H9 (cell line): ENCODE data around the gene MTFR2. TPM values are rescaled to one million over a fixed set of nuclear protein-coding genes. Genes with fewer than 3 reads are reported as not detected.

Source experiments
- DNase-seq: peaks from one replicate; pipeline ENCODE4 v3.0.0-alpha.2; 2017
- H2AFZ ChIP-seq: one replicate; pipeline ENCODE4 v1.6.1; 2013; ENCODE audit warnings: mild to moderate bottlenecking, low read length, control low read depth, moderate library complexity
- H2AK5ac ChIP-seq: 2 replicates; pipeline ENCODE4 v1.6.1; 2013; ENCODE audit warnings: low read length, control low read depth, mixed read lengths; ENCODE audit not compliant: insufficient read length
- H2BK120ac ChIP-seq: one replicate; pipeline ENCODE4 v1.6.1; 2013; ENCODE audit warnings: low read depth, mild to moderate bottlenecking, low read length, control low read depth, inconsistent platforms; ENCODE audit not compliant: poor library complexity, severe bottlenecking
- H2BK12ac ChIP-seq: 2 replicates; pipeline ENCODE4 v1.6.1; 2013; ENCODE audit warnings: low read length, control low read depth, mixed read lengths, low read depth; ENCODE audit not compliant: insufficient read length
- H2BK15ac ChIP-seq: 2 replicates; pipeline ENCODE4 v1.6.1; 2013; ENCODE audit warnings: low read depth, low read length, control low read depth
- H2BK20ac ChIP-seq: one replicate; pipeline ENCODE4 v1.6.1; 2013; ENCODE audit warnings: low read depth, mild to moderate bottlenecking, low read length, control low read depth, inconsistent platforms; ENCODE audit not compliant: poor library complexity, severe bottlenecking
- H2BK5ac ChIP-seq: 2 replicates; pipeline ENCODE4 v1.6.1; 2013; ENCODE audit warnings: low read length, control low read depth, mixed read lengths; ENCODE audit not compliant: insufficient read length
- H3K14ac ChIP-seq: 2 replicates; pipeline ENCODE4 v1.6.1; 2013; ENCODE audit warnings: low read length, control low read depth; ENCODE audit not compliant: insufficient read depth
- H3K18ac ChIP-seq: 2 replicates; pipeline ENCODE4 v1.6.1; 2013; ENCODE audit warnings: low read depth, mild to moderate bottlenecking, mixed read lengths, low read length, control low read depth; ENCODE audit not compliant: insufficient read length
- H3K23ac ChIP-seq: 2 replicates; pipeline ENCODE4 v1.6.1; 2013; ENCODE audit warnings: low read length, control low read depth, mixed read lengths, low read depth; ENCODE audit not compliant: insufficient read length
- H3K23me2 ChIP-seq: 2 replicates; pipeline ENCODE4 v1.6.1; 2013; ENCODE audit warnings: low read depth, mild to moderate bottlenecking, mixed read lengths, low read length, control low read depth; ENCODE audit not compliant: insufficient read length, poor library complexity, severe bottlenecking
- H3K27ac ChIP-seq: 2 replicates; pipeline ENCODE4 v1.5.1; 2013; ENCODE audit warnings: low read length, control low read depth, mixed read lengths, low read depth; ENCODE audit not compliant: insufficient read length
- H3K27me3 ChIP-seq: 2 replicates; pipeline ENCODE4 v1.6.1; 2013; ENCODE audit warnings: low read length, control low read depth, inconsistent platforms; ENCODE audit not compliant: insufficient read depth
- H3K4ac ChIP-seq: 2 replicates; pipeline ENCODE4 v1.6.1; 2013; ENCODE audit warnings: low read depth, mild to moderate bottlenecking, control low read depth, inconsistent platforms, low read length, moderate library complexity
- H3K4me1 ChIP-seq: 2 replicates; pipeline ENCODE4 v1.6.1; 2013; ENCODE audit warnings: low read length, control low read depth, inconsistent platforms; ENCODE audit not compliant: insufficient read depth
- H3K4me2 ChIP-seq: 2 replicates; pipeline ENCODE4 v1.6.1; 2013; ENCODE audit warnings: low read length, control low read depth, mixed read lengths; ENCODE audit not compliant: insufficient read length, insufficient read depth
- H3K56ac ChIP-seq: 2 replicates; pipeline ENCODE4 v1.6.1; 2013; ENCODE audit warnings: low read depth, mild to moderate bottlenecking, mixed read lengths, low read length, control low read depth; ENCODE audit not compliant: insufficient read length
- H3K79me1 ChIP-seq: 2 replicates; pipeline ENCODE4 v1.6.1; 2013; ENCODE audit warnings: low read depth, mild to moderate bottlenecking, moderate library complexity, low read length, control low read depth, inconsistent platforms; ENCODE audit not compliant: insufficient read depth, poor library complexity, severe bottlenecking
- H3K79me2 ChIP-seq: 2 replicates; pipeline ENCODE4 v1.6.1; 2013; ENCODE audit warnings: low read length, control low read depth, inconsistent platforms; ENCODE audit not compliant: insufficient read depth
- H3K9ac ChIP-seq: 2 replicates; pipeline ENCODE4 v1.6.1; 2013; ENCODE audit warnings: low read length, control low read depth, mixed read lengths; ENCODE audit not compliant: insufficient read length; ENCODE audit errors: extremely low read depth
- H3K9me3 ChIP-seq: one replicate; pipeline ENCODE4 v1.6.1; 2013; ENCODE audit warnings: low read depth, low read length, inconsistent platforms; ENCODE audit not compliant: control insufficient read depth
- H3T11ph ChIP-seq: one replicate; pipeline ENCODE4 v1.6.1; 2013; ENCODE audit warnings: mild to moderate bottlenecking, low read length, control low read depth, inconsistent platforms
- H4K20me1 ChIP-seq: one replicate; pipeline ENCODE4 v1.6.1; 2013; ENCODE audit not compliant: control insufficient read depth, insufficient read length, insufficient read depth
- H4K5ac ChIP-seq: 2 replicates; pipeline ENCODE4 v1.6.1; 2013; ENCODE audit warnings: low read depth, mild to moderate bottlenecking, mixed read lengths, low read length, control low read depth; ENCODE audit not compliant: insufficient read length
- H4K8ac ChIP-seq: replicated peaks from 2 replicates; pipeline ENCODE4 v1.6.1; 2013; ENCODE audit warnings: low read length, control low read depth, mixed read lengths, low read depth; ENCODE audit not compliant: insufficient read length
- H4K91ac ChIP-seq: 2 replicates; pipeline ENCODE4 v1.6.1; 2013; ENCODE audit warnings: low read depth, mild to moderate bottlenecking, moderate library complexity, mixed read lengths, low read length, control low read depth; ENCODE audit not compliant: insufficient read length
- H3K27ac Mint-ChIP-seq, 3 experiments: 2 replicates in 2 of 3; 3 replicates in 1 of 3; pipeline ENCODE4 v1.8.0; 2020 to 2021; ENCODE audit warnings: mixed read lengths in 3 of 3, mild to moderate bottlenecking in 1 of 3, moderate library complexity in 1 of 3
- H3K27me3 Mint-ChIP-seq: 2 replicates; pipeline ENCODE4 v1.8.0; 2021; ENCODE audit warnings: low read depth, mild to moderate bottlenecking, moderate library complexity, mixed read lengths
- H3K36me3 Mint-ChIP-seq, 3 experiments: 2 replicates in 2 of 3; 3 replicates in 1 of 3; pipeline ENCODE4 v1.8.0; 2020 to 2021; ENCODE audit warnings: low read depth in 3 of 3, mixed read lengths in 3 of 3; ENCODE audit not compliant: insufficient read depth in 1 of 3
- H3K4me1 Mint-ChIP-seq, 2 experiments: 2 replicates each; pipeline ENCODE4 v1.8.0; 2020; ENCODE audit warnings: mixed read lengths in 2 of 2
- H3K4me3 Mint-ChIP-seq, 2 experiments: 2 replicates in 1 of 2; 3 replicates in 1 of 2; pipeline ENCODE4 v1.8.0; 2020 to 2021; ENCODE audit warnings: mild to moderate bottlenecking in 2 of 2, mixed read lengths in 2 of 2, moderate library complexity in 1 of 2
- H3K9me3 Mint-ChIP-seq, 2 experiments: 2 replicates in 1 of 2; 3 replicates in 1 of 2; pipeline ENCODE4 v1.8.0; 2020; ENCODE audit warnings: mild to moderate bottlenecking in 2 of 2, mixed read lengths in 2 of 2, moderate library complexity in 1 of 2
- WGBS: extraction: QIAGEN DNeasy Blood & Tissue Kit; methylation state at CpG from one replicate; pipeline ENCODE4 v1.1.7; 2013; ENCODE audit warnings: missing lambda C conversion rate, low lambda C conversion rate, mixed read lengths; ENCODE audit not compliant: insufficient read length; ENCODE audit errors: extremely low coverage; 5-methylcytosine and 5-hydroxymethylcytosine counted together
- total RNA-seq: library from RNA; stranded (reverse); gene quantifications from 2 replicates; pipeline ENCODE4 v1.2.1, GENCODE V29; 2021
- TF ChIP-seq, protein P1 (sequence below): fragments of 200-600 bp; sonication (generic); conservative IDR thresholded peaks from 3 replicates; pipeline ENCODE4 v1.8.0; 2021; ENCODE audit warnings: antibody characterized with exemption, mild to moderate bottlenecking

Gene MTFR2
- total RNA-seq, 1 experiment from 2014 or later = 11.8 TPM

DNA sequence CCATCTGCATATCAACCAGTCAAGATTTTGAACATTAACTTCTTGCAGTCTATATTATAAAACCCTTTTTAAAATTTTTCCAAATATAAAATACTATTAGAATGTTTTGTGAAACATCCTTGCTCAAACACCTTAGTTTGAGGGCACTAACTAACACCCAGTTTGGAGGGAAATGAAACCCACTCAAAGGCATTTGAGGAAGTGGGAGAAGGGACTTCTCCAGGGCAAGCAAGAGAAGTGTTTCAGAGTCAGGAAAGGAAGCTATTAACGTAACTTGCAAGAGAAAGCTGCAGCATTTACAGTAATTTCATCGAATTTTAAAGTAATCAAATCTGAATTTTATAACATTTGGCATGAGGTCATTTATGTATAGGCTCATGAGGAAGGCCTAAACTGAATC is 21.3 kb downstream of the MTFR2 start:
- no CpG with 5 or more reads among the region's 2 CpGs for WGBS
- no peak overlapping the region for H3K4me3 Mint-ChIP-seq
- H3K9me3 ChIP-seq = no peaks in the 10 kb centered on the region

More for the DNA sequence above, 21.3 kb downstream of the MTFR2 start:
- Histone ChIP-seq H3K4me1 (no peaks in the 10 kb centered on the region), H3K79me1 (no peaks in the 10 kb centered on the region), H2AK5ac (no peak overlapping the region), H3K18ac (no peak overlapping the region), H4K20me1 (no peaks in the 10 kb centered on the region), H4K91ac (no peak overlapping the region), H3K27ac (no peak overlapping the region), H3K9ac (no peak overlapping the region), H2AFZ (no peak overlapping the region), H4K8ac (no peak overlapping the region), H2BK15ac (no peak overlapping the region), H2BK20ac (no peak overlapping the region), H3K27me3 (no peaks in the 10 kb centered on the region), H2BK12ac (no peak overlapping the region), H3T11ph (no peak overlapping the region), H3K23ac (no peak overlapping the region), H3K23me2 (no peaks in the 10 kb centered on the region), H3K4me2 (no peak overlapping the region), H4K5ac (no peak overlapping the region), H2BK120ac (no peak overlapping the region), H3K4ac (no peak overlapping the region), H3K14ac (no peak overlapping the region), H3K79me2 (no peaks in the 10 kb centered on the region), H3K56ac (no peak overlapping the region), H2BK5ac (no peak overlapping the region)
- TF ChIP-seq, protein P1, sequence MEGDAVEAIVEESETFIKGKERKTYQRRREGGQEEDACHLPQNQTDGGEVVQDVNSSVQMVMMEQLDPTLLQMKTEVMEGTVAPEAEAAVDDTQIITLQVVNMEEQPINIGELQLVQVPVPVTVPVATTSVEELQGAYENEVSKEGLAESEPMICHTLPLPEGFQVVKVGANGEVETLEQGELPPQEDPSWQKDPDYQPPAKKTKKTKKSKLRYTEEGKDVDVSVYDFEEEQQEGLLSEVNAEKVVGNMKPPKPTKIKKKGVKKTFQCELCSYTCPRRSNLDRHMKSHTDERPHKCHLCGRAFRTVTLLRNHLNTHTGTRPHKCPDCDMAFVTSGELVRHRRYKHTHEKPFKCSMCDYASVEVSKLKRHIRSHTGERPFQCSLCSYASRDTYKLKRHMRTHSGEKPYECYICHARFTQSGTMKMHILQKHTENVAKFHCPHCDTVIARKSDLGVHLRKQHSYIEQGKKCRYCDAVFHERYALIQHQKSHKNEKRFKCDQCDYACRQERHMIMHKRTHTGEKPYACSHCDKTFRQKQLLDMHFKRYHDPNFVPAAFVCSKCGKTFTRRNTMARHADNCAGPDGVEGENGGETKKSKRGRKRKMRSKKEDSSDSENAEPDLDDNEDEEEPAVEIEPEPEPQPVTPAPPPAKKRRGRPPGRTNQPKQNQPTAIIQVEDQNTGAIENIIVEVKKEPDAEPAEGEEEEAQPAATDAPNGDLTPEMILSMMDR = no peak
- peaks cover 0 to 4% of the 10 kb centered on the region in 2 experiments; a peak in 2 of 5 replicates for H3K9me3 Mint-ChIP-seq
- H3K4me1 Mint-ChIP-seq = no peaks in the 10 kb centered on the region
- H3K27me3 Mint-ChIP-seq = no peaks in the 10 kb centered on the region
- H3K27ac Mint-ChIP-seq = no peak overlapping the region
- peaks cover 0 to 14% (median 7%) of the 10 kb centered on the region in 3 experiments; a peak in 3 of 7 replicates for H3K36me3 Mint-ChIP-seq
- DNase-seq = no peak
